Activated CD4-positive, alpha-beta T cell treated with anti-CD3 and anti-CD28 coated beads, Interleukin-2, amount 50 U/mL, for 1 hour (primary cell): ENCODE data around the gene PPP1R15B.
"Not testable (repeated sequence)": the region's sequence is repeated elsewhere in the genome, so short reads cannot be mapped to it uniquely, and the experiment has no call there.

Experiments used
- DNase-seq: peaks from one replicate; pipeline ENCODE4 v3.0.0-alpha.2; 2020

Gene PPP1R15B

GRCh38 chr1:204443260-204443619, 31.6 kb upstream of the PPP1R15B start:
- no peak for DNase-seq

- DNase-seq, result no peak
These were observed 31.0 kb upstream of the PPP1R15B start for GRCh38 chr1:204442376-204443259.

- DNase-seq, result no peak
These were observed 29.9 kb upstream of the PPP1R15B start for GRCh38 chr1:204441558-204441957.

- DNase-seq, result no peak
These were observed 28.2 kb upstream of the PPP1R15B start for GRCh38 chr1:204439621-204440375.

GRCh38 chr1:204438628-204439027, 27.0 kb upstream of the PPP1R15B start:
- no peak for DNase-seq

- DNase-seq, result no peak
These were observed 26.4 kb upstream of the PPP1R15B start for GRCh38 chr1:204437796-204438570.

GRCh38 chr1:204435872-204436271, 24.3 kb upstream of the PPP1R15B start:
- no peak for DNase-seq

GRCh38 chr1:204435381-204435831, 23.8 kb upstream of the PPP1R15B start:
- DNase-seq, result no peak

- DNase-seq, result no peak
These were observed 22.6 kb upstream of the PPP1R15B start for GRCh38 chr1:204434116-204434755.

GRCh38 chr1:204432708-204433107, 21.1 kb upstream of the PPP1R15B start:
- DNase-seq, result no peak

- peak; percentile 84 for DNase-seq
These were observed 19.9 kb upstream of the PPP1R15B start for GRCh38 chr1:204431310-204432184.

GRCh38 chr1:204429746-204430145, 18.1 kb upstream of the PPP1R15B start:
- no peak for DNase-seq

GRCh38 chr1:204426971-204427701, 15.5 kb upstream of the PPP1R15B start:
- no peak for DNase-seq

- no peak for DNase-seq
These were observed 14.9 kb upstream of the PPP1R15B start for GRCh38 chr1:204426474-204426873.

GRCh38 chr1:204426035-204426436, 14.4 kb upstream of the PPP1R15B start:
- no peak for DNase-seq

GRCh38 chr1:204424621-204425020, 13.0 kb upstream of the PPP1R15B start:
- no peak for DNase-seq

- DNase-seq, result not testable (repeated sequence)
These were observed 10.6 kb upstream of the PPP1R15B start for GRCh38 chr1:204422061-204422705.

- no peak for DNase-seq
These were observed 9.8 kb upstream of the PPP1R15B start for GRCh38 chr1:204421441-204421840.

GRCh38 chr1:204420039-204421004, 8.7 kb upstream of the PPP1R15B start:
- no peak for DNase-seq
